Left ventricle myocardium inferior (tissue), 1 donor: ENCODE measurements around the gene FNBP1L. TPM values are rescaled to one million over a fixed set of nuclear protein-coding genes. Genes with fewer than 3 reads are reported as not detected.

Experiments
- DNase-seq: peaks from one replicate; pipeline ENCODE4 v3.0.0-alpha.2; 2020
- H3K27ac ChIP-seq: fragments of 200-600 bp; replicated peaks from 2 replicates; pipeline ENCODE4 v1.8.0; 2021
- H3K27me3 ChIP-seq: fragments of 200-600 bp; 2 replicates; pipeline ENCODE4 v1.8.0; 2021; ENCODE audit warnings: low read depth
- H3K36me3 ChIP-seq: fragments of 200-600 bp; 2 replicates; pipeline ENCODE4 v1.8.0; 2021
- H3K4me1 ChIP-seq: fragments of 200-600 bp; 2 replicates; pipeline ENCODE4 v1.8.0; 2021
- H3K4me3 ChIP-seq: fragments of 200-600 bp; 2 replicates; pipeline ENCODE4 v1.8.0; 2021; ENCODE audit warnings: mild to moderate bottlenecking, moderate library complexity
- H3K9me3 ChIP-seq: fragments of 200-600 bp; replicated peaks from 2 replicates; pipeline ENCODE4 v1.8.0; 2021
- CTCF ChIP-seq: fragments of 200-600 bp; IDR thresholded peaks from 2 replicates; pipeline ENCODE4 v1.8.0; 2021; ENCODE audit warnings: antibody characterized with exemption, mild to moderate bottlenecking, borderline replicate concordance
- intact Hi-C: fragments of 100-400 bp; cut with micrococcal nuclease; formaldehyde crosslinking; loops from one replicate; pipeline ENCODE4 v1.11.0; 2022
- total RNA-seq: library from RNA; stranded (reverse); fragmentation: NEBNext Ultra II Directional; extraction: Animal tissue kit (Norgen Biotek cat#: 25700); gene quantifications from one replicate; pipeline ENCODE4 v1.2.1, GENCODE V29; 2021
- donor health status: DM: no; HTN: yes; CAD: no; lungs with severe emphysema.

FNBP1L gene
- total RNA-seq, 1 donor from 2014 or later, result 28.0 TPM

DNA sequence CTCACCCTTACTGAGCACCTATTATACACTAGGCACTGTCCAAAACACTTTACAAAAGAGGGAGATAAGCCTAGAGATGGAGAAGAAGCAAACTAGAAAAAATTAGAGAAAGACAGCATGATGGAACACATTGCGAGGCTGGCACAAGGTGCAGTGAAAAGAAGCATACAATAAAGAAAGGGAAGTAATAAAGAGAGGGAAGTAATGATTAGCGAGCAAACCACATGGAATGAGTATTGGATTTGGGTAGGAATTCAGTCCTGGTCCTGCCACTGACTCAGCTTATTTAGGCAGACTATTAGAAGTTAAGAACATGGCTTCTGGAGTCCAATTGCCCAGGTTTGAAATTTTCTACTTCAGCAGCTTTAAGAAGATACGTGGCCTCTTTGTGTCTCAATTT is 32.6 kb upstream of the FNBP1L start:
- intact Hi-C loops, result no loop called here
- DNase-seq, result no peak
- Histone ChIP-seq H3K27me3 (no peaks in the 10 kb centered on the region), H3K27ac (peak overlapping the region; percentile 59), H3K9me3 (no peaks in the 10 kb centered on the region), H3K4me3 (no peak overlapping the region), H3K36me3 (no peaks in the 10 kb centered on the region), H3K4me1 (peaks cover 4% of the 10 kb centered on the region)
- no peak for TF ChIP-seq CTCF

DNA sequence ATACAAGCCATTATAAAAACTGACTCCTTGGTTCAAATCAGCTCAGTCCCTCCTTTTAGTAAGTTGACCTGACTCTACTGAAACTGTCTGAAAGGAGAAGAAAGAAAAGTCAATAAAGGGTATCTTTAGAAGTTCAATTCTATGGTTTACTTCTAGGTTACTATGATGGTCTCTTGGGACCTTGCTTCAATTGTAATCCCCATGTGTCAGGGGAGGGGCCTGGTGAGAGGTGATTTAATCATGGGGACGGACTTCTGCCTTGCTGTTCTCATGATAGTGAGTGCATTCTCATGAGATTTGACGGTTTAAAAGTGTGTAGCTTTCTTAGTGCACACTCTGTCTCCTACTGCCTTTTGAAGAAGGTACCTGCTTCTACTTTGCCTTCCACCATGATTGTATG is 31.7 kb upstream of the FNBP1L start:
- no peak for DNase-seq
- peaks cover 4% of the 10 kb centered on the region for H3K4me1 ChIP-seq
- no peak for TF ChIP-seq CTCF
- no peaks in the 10 kb centered on the region for H3K36me3 ChIP-seq
- no peaks in the 10 kb centered on the region for H3K27me3 ChIP-seq
- no peak overlapping the region for H3K27ac ChIP-seq
- intact Hi-C loops, result no loop called here
- no peak overlapping the region for H3K4me3 ChIP-seq
- no peaks in the 10 kb centered on the region for H3K9me3 ChIP-seq

DNA sequence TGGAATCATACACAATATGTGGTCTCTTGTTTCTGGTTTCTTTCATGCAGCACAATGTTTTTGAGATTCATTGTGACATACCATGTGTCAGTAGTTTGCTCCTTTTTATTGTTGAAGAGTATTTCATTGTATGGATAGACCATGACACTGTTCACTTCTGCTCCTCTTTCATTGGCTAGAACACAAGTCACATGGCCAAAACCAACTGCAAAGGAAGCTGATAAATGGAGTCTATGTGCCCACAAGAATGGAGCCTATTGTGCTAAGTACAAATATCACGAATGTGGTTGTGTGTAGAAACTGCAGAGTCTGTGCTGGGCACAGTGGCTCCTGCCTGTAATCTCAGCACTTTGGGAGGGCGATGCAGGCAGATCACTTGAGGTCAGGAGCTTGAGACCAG is 28.6 kb upstream of the FNBP1L start:
- TF ChIP-seq CTCF, result no peak
- H3K4me3 ChIP-seq, result no peak overlapping the region
- no peaks in the 10 kb centered on the region for H3K9me3 ChIP-seq
- H3K4me1 ChIP-seq, result peaks cover 4% of the 10 kb centered on the region
- no peak overlapping the region for H3K27ac ChIP-seq
- no peaks in the 10 kb centered on the region for H3K27me3 ChIP-seq
- H3K36me3 ChIP-seq, result no peaks in the 10 kb centered on the region
- DNase-seq, result no peak
- intact Hi-C loops, result no loop called here

- no peaks in the 10 kb centered on the region for H3K4me1 ChIP-seq
- intact Hi-C loops, result loop anchor here (10.0 kb wide), 1 partner anchor 116 kb away; no protein-coding TSS in a partner anchor
Measured at GRCh38 chr1:93420400-93420799, 27.5 kb upstream of the FNBP1L start.

DNA sequence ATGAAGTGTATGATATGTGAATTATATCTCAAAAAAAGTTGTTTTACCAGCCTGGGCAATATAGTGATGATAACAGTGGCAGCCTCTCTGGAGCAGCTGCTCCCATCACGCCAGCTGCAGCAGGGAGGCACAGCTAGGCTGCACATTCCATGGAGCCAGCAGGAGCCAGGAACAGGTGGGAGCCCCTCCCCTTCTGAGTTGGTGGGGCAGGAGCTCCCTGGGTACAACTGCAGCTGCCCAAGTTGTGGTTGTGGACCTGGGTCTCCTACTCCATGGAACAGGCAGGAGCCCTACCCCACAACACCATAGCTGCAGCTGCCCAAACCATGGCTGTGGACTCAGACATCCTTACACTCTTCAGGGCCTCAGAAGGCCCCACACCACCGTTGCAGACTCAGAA is 21.7 kb upstream of the FNBP1L start:
- Histone ChIP-seq H3K27me3 (no peaks in the 10 kb centered on the region), H3K36me3 (no peaks in the 10 kb centered on the region), H3K4me1 (no peaks in the 10 kb centered on the region), H3K9me3 (no peaks in the 10 kb centered on the region), H3K4me3 (no peak overlapping the region), H3K27ac (no peak overlapping the region)
- no peak for DNase-seq
- no peak for TF ChIP-seq CTCF
- intact Hi-C loops, result loop anchor here (10.0 kb wide), 1 partner anchor 121 kb away; no protein-coding TSS in a partner anchor

More at GRCh38 chr1:93420400-93420799, 27.5 kb upstream of the FNBP1L start:
- DNase-seq, result no peak
- Histone ChIP-seq H3K9me3 (no peaks in the 10 kb centered on the region), H3K27ac (no peak overlapping the region), H3K4me3 (no peak overlapping the region), H3K27me3 (no peaks in the 10 kb centered on the region), H3K36me3 (no peaks in the 10 kb centered on the region)
- TF ChIP-seq CTCF, result no peak
